K562 (cell line): ENCODE data around the gene LPAR3. TPM values are rescaled to one million over a fixed set of nuclear protein-coding genes. Genes with fewer than 3 reads are reported as not detected.

ENCODE experiments used
- MGA ChIP-seq: fragments of 450-650 bp; IDR thresholded peaks from 2 replicates; pipeline ENCODE4 v1.6.1; 2016; ENCODE audit warnings: mild to moderate bottlenecking, moderate library complexity
- NCOA4 ChIP-seq: fragments of 450-650 bp; IDR thresholded peaks from 2 replicates; pipeline ENCODE4 v1.6.1; 2018; ENCODE audit warnings: mild to moderate bottlenecking; ENCODE audit not compliant: partially characterized antibody
- SIX5 ChIP-seq, 2 experiments: IDR thresholded peaks; 2 replicates each; pipeline ENCODE4 v1.6.1; 2011; ENCODE audit warnings: low read length in 2 of 2, borderline replicate concordance in 1 of 2, low read depth in 1 of 2, mild to moderate bottlenecking in 1 of 2, moderate library complexity in 1 of 2; ENCODE audit not compliant: insufficient read depth in 1 of 2
- polyA plus RNA-seq, 8 experiments: library from polyadenylated mRNA; depleted of rRNA in 4 of 8; stranded (reverse) in 5 of 8; unstranded in 3 of 8; fragments of >200 nt; fragmentation: Nextera tagmentation in 2 of 8; fragmentation: Illumina TruSeq in 1 of 8; extraction: Ambion mirVana in 2 of 8; extraction: Trizol in 1 of 8; gene quantifications; 2 replicates each; pipeline versions ENCODE4 v1.2.1 to v1.2.3, GENCODE V29; 2011 to 2014; ENCODE audit warnings: inconsistent platforms in 1 of 8, missing spikeins in 1 of 8
- total RNA-seq, 7 experiments: library from RNA; depleted of rRNA in 6 of 7; stranded (reverse); fragments of >200 nt in 6 of 7; fragmentation: Illumina TruSeq in 2 of 7; extraction: Trizol in 2 of 7; gene quantifications; 2 replicates each; pipeline versions ENCODE4 v1.2.1 to v1.2.3, GENCODE V29; 2011 to 2021; ENCODE audit warnings: low replicate concordance in 1 of 7

The LPAR3 gene
- total and polyA plus RNA-seq, 9 of the 15 experiments (the other 6 are each of a cell fraction or from before 2014, with no cell fraction given): 0.11 TPM; not detected in 8

- TF ChIP-seq MGA: no peak
- TF ChIP-seq SIX5 (IDR thresholded peaks at IDR 0.05; ENCODE audit: borderline replicate concordance in 1 of 2, insufficient read depth in 1 of 2, low read depth in 1 of 2, low read length in 2 of 2): no peak
- no peak for TF ChIP-seq NCOA4
Observed at GRCh38 chr1:84847253-84848250, 45.5 kb downstream of the LPAR3 start (continued).
